Measurements from ENCODE around the gene PRKCB.
A peak's percentile ranks its signal among the peaks of the same experiment; 100 is the strongest.

The PRKCB gene

DNA sequence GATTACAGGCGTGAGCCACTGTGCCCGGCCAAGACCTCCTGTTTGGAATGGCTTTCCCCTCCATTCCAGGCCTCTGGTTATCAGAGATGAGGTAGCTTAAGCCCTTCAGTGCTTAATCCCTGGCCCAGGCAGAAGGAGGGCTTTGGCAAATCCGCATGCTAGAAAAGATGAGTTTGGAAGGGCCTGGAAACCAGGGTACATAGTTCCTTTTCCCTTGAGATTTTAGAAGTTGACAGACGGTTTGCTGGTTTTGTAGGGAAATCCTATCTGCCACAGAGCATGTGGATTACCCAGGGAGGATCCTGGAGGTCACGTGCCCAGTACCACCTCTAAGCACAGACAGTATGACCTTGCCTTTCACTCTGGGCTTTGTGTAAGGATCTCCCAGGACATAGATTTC is 305.7 kb downstream of the PRKCB start:
- TF ChIP-seq MYC (IDR thresholded peaks at IDR 0.05; ENCODE audit: low read depth, low read length) = no peak
- TF ChIP-seq CTCF (IDR thresholded peaks at IDR 0.05; ENCODE audit: low read depth, low read length) = no peak
- TF ChIP-seq MAX (IDR thresholded peaks at IDR 0.05; ENCODE audit: low read depth, low read length) = no peak
- TF ChIP-seq POLR2A (IDR thresholded peaks at IDR 0.05; ENCODE audit: extremely low read depth, insufficient read length) = no peak
- H3K4me3 ChIP-seq (ENCODE audit: low read depth, low read length) = no peak overlapping the region
- DNase-seq (ENCODE audit: low read depth) = no peak

DNA sequence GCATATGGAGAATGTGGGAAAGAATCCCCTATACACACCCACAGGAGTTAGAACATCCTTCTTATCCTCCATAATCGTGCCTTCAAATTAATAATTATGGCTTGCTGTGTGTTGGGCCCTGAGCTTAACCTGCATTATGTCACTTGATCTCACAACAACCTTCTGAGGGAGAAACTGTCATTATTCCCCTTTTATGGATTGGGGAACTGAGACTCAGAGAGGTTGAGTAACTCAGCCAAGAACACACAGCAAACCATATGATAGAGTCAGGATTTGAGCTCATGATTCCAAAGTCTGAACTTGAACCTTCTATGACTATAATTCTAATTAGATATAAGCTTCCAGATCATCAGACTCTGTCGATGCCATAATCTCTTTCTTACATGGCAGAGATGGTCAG is 306.1 kb downstream of the PRKCB start:
- no peak for DNase-seq (ENCODE audit: low read depth)
- no peak overlapping the region for H3K4me3 ChIP-seq (ENCODE audit: low read depth, low read length)
- no peak for TF ChIP-seq CTCF (IDR thresholded peaks at IDR 0.05; ENCODE audit: low read depth, low read length)
- TF ChIP-seq MAX (IDR thresholded peaks at IDR 0.05; ENCODE audit: low read depth, low read length) = no peak
- TF ChIP-seq MYC (IDR thresholded peaks at IDR 0.05; ENCODE audit: low read depth, low read length) = no peak
- TF ChIP-seq POLR2A (IDR thresholded peaks at IDR 0.05; ENCODE audit: extremely low read depth, insufficient read length) = no peak

- no peak overlapping the region for H3K4me3 ChIP-seq (ENCODE audit: low read depth, low read length)
- TF ChIP-seq MAX (IDR thresholded peaks at IDR 0.05; ENCODE audit: low read depth, low read length) = no peak
- no peak for TF ChIP-seq CTCF (IDR thresholded peaks at IDR 0.05; ENCODE audit: low read depth, low read length)
- no peak for TF ChIP-seq MYC (IDR thresholded peaks at IDR 0.05; ENCODE audit: low read depth, low read length)
- no peak for DNase-seq (ENCODE audit: low read depth)
Measured at GRCh38 chr16:24145927-24146326, 310.1 kb downstream of the PRKCB start.

GRCh38 chr16:24146518-24146917 is 310.7 kb downstream of the PRKCB start:
- TF ChIP-seq CTCF (IDR thresholded peaks at IDR 0.05; ENCODE audit: low read depth, low read length) = no peak
- TF ChIP-seq MYC (IDR thresholded peaks at IDR 0.05; ENCODE audit: low read depth, low read length) = no peak
- no peak for TF ChIP-seq MAX (IDR thresholded peaks at IDR 0.05; ENCODE audit: low read depth, low read length)
- TF ChIP-seq POLR2A (IDR thresholded peaks at IDR 0.05; ENCODE audit: extremely low read depth, insufficient read length) = no peak
- DNase-seq (ENCODE audit: low read depth) = no peak
- H3K4me3 ChIP-seq (ENCODE audit: low read depth, low read length) = no peak overlapping the region

DNA sequence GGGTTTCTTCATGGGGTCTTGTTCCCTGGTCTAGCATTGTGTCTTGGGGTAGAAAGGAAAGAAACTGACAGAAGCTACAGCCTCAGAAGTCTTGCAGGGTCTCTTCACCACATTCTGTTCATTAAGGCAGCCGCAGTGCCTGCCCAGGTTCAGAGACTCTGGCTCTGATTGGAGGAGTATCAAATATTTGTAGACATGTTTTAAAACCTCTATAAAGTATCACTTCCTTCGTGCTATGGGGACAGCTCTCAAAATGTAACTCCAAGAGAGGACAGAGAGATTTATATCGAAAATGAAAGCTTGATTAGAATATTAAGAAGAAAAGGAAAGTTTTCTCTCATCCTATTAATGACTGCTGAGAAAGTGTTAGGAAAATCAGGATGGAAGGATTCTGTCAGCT is 313.3 kb downstream of the PRKCB start:
- TF ChIP-seq CTCF (IDR thresholded peaks at IDR 0.05; ENCODE audit: low read depth, low read length) = no peak
- no peak for TF ChIP-seq POLR2A (IDR thresholded peaks at IDR 0.05; ENCODE audit: extremely low read depth, insufficient read length)
- no peak for TF ChIP-seq MAX (IDR thresholded peaks at IDR 0.05; ENCODE audit: low read depth, low read length)
- no peak for TF ChIP-seq MYC (IDR thresholded peaks at IDR 0.05; ENCODE audit: low read depth, low read length)
- no peak for DNase-seq (ENCODE audit: low read depth)
- H3K4me3 ChIP-seq (ENCODE audit: low read depth, low read length) = no peak overlapping the region

GRCh38 chr16:24150282-24150681 is 314.5 kb downstream of the PRKCB start:
- no peak overlapping the region for H3K4me3 ChIP-seq (ENCODE audit: low read depth, low read length)
- no peak for TF ChIP-seq POLR2A (IDR thresholded peaks at IDR 0.05; ENCODE audit: extremely low read depth, insufficient read length)
- TF ChIP-seq MAX (IDR thresholded peaks at IDR 0.05; ENCODE audit: low read depth, low read length) = no peak
- no peak for TF ChIP-seq MYC (IDR thresholded peaks at IDR 0.05; ENCODE audit: low read depth, low read length)
- TF ChIP-seq CTCF (IDR thresholded peaks at IDR 0.05; ENCODE audit: low read depth, low read length) = no peak

More at GRCh38 chr16:24150282-24150681, 314.5 kb downstream of the PRKCB start:
- peak; percentile 7 for DNase-seq (ENCODE audit: low read depth)

Data from NB4 (cell line).